CD8-positive, alpha-beta memory T cell (primary cell): Measurements from ENCODE around the gene CNOT11. TPM values are rescaled to one million over a fixed set of nuclear protein-coding genes. Genes with fewer than 3 reads are reported as not detected.

Experiments
- CTCF ChIA-PET: fragments of 350-600 bp; sonication (Branson Sonifier 250); formaldehyde crosslinking; loops from one replicate; lab custom pipeline; 2021; ENCODE audit warnings: antibody characterized with exemption; lab: Charles Lee
- POLR2A ChIA-PET: fragments of 350-600 bp; sonication (Branson Sonifier 250); formaldehyde crosslinking; loops from one replicate; lab custom pipeline; 2021; ENCODE audit warnings: antibody characterized with exemption; lab: Charles Lee
- DNase-seq, 5 donors: peaks; one replicate each; pipeline versions ENCODE4 v3.0.0 to v3.0.0-alpha.2; 2020 to 2022; ENCODE audit warnings: mixed read lengths in 1 of 5
- H3K27ac ChIP-seq: one replicate; pipeline ENCODE4 v1.7.0; 2013; ENCODE audit warnings: low read depth, mild to moderate bottlenecking, low read length, moderate library complexity
- H3K27me3 ChIP-seq: 2 replicates; pipeline ENCODE4 v1.7.0; 2013; ENCODE audit warnings: low read length, mild to moderate bottlenecking; ENCODE audit not compliant: insufficient read depth, poor library complexity, severe bottlenecking
- H3K36me3 ChIP-seq: 2 replicates; pipeline ENCODE4 v1.7.0; 2013; ENCODE audit warnings: mild to moderate bottlenecking, low read length, moderate library complexity; ENCODE audit not compliant: insufficient read depth
- H3K4me1 ChIP-seq: 2 replicates; pipeline ENCODE4 v1.7.0; 2013; ENCODE audit warnings: mild to moderate bottlenecking, low read length, moderate library complexity; ENCODE audit not compliant: insufficient read depth
- H3K4me3 ChIP-seq: 2 replicates; pipeline ENCODE4 v1.7.0; 2013; ENCODE audit warnings: mild to moderate bottlenecking, low read length
- H3K9me3 ChIP-seq: 2 replicates; pipeline ENCODE4 v1.7.0; 2013; ENCODE audit warnings: mild to moderate bottlenecking, low read length
- H3K27ac Mint-ChIP-seq, 8 donors: one replicate each; pipeline ENCODE4 v1.8.0; 2020 to 2021; ENCODE audit warnings: mixed read lengths in 8 of 8, mild to moderate bottlenecking in 6 of 8, inconsistent platforms in 3 of 8, moderate library complexity in 3 of 8
- H3K27me3 Mint-ChIP-seq, 2 donors: one replicate each; pipeline ENCODE4 v1.8.0; 2020 to 2021; ENCODE audit warnings: mixed read lengths in 2 of 2, mild to moderate bottlenecking in 1 of 2, moderate library complexity in 1 of 2
- H3K36me3 Mint-ChIP-seq, 3 donors: one replicate each; pipeline ENCODE4 v1.8.0; 2020 to 2021; ENCODE audit warnings: mixed read lengths in 3 of 3, inconsistent platforms in 1 of 3, mild to moderate bottlenecking in 1 of 3
- H3K4me1 Mint-ChIP-seq, 3 donors: one replicate each; pipeline ENCODE4 v1.8.0; 2020 to 2021; ENCODE audit warnings: mixed read lengths in 3 of 3, inconsistent platforms in 1 of 3, mild to moderate bottlenecking in 1 of 3
- H3K4me3 Mint-ChIP-seq, 7 donors: one replicate each; pipeline ENCODE4 v1.8.0; 2020 to 2021; ENCODE audit warnings: mixed read lengths in 7 of 7, mild to moderate bottlenecking in 6 of 7, moderate library complexity in 4 of 7, inconsistent platforms in 2 of 7
- H3K9me3 Mint-ChIP-seq, 5 donors: one replicate each; pipeline ENCODE4 v1.8.0; 2020 to 2022; ENCODE audit warnings: mixed read lengths in 5 of 5, mild to moderate bottlenecking in 3 of 5, moderate library complexity in 2 of 5, inconsistent platforms in 1 of 5
- polyA plus RNA-seq: library from polyadenylated mRNA; unstranded; fragments of 300-500 nt; fragmentation: Illumina TruSeq; gene quantifications from one replicate; pipeline ENCODE4 v1.2.3, GENCODE V29; 2021
- total RNA-seq, 2 experiments: library from RNA; stranded (reverse); gene quantifications; one replicate each; pipeline ENCODE4 v1.2.3, GENCODE V29; 2021

The CNOT11 gene
- total and polyA plus RNA-seq, 3 experiments from 2014 or later: 60.9 to 70.0 (median 67.4) TPM

- Mint-ChIP-seq H3K27me3 (no peaks in the 10 kb centered on the region), H3K36me3 (peaks cover 11 to 65% (median 20%) of the 10 kb centered on the region in 3 donors), H3K4me3 (peak overlapping the region in 1 of 7 donors; percentile 25), H3K4me1 (peaks cover 54 to 77% (median 75%) of the 10 kb centered on the region in 3 donors), H3K27ac (peak overlapping the region in 5 of 8 donors; percentile 1 to 83 (median 50)), H3K9me3 (no peaks in the 10 kb centered on the region)
- no peak overlapping the region for H3K27ac ChIP-seq
- H3K4me3 ChIP-seq: no peak overlapping the region
- CTCF ChIA-PET: interaction anchor here (0.7 to 1.4 kb wide), 2 partner anchors 42 to 65 kb away, joined by 3 to 4 read pairs; no protein-coding TSS in a partner anchor
- POLR2A ChIA-PET: interaction anchor here (0.6 kb wide), 1 partner anchor 18 kb away, joined by 7 read pairs; no protein-coding TSS in a partner anchor
- no peak for DNase-seq
- peaks cover 28% of the 10 kb centered on the region for H3K36me3 ChIP-seq
- no peaks in the 10 kb centered on the region for H3K27me3 ChIP-seq
- H3K4me1 ChIP-seq: peaks cover 35% of the 10 kb centered on the region
- H3K9me3 ChIP-seq: no peaks in the 10 kb centered on the region
Observed at GRCh38 chr2:101258804-101259203, 6.1 kb downstream of the CNOT11 start.

GRCh38 chr2:101262142-101262541 is 9.5 kb downstream of the CNOT11 start:
- Mint-ChIP-seq H3K4me1 (peaks cover 37 to 61% (median 59%) of the 10 kb centered on the region in 3 donors), H3K27me3 (no peaks in the 10 kb centered on the region), H3K27ac (peak overlapping the region in 4 of 8 donors; percentile 23 to 79 (median 49)), H3K36me3 (peaks cover 6 to 80% (median 17%) of the 10 kb centered on the region in 3 donors), H3K9me3 (no peaks in the 10 kb centered on the region), H3K4me3 (no peak overlapping the region)
- CTCF ChIA-PET: no interaction called here
- Histone ChIP-seq H3K27ac (no peak overlapping the region), H3K36me3 (peaks cover 48% of the 10 kb centered on the region), H3K4me1 (peaks cover 5% of the 10 kb centered on the region), H3K4me3 (no peak overlapping the region), H3K9me3 (no peaks in the 10 kb centered on the region), H3K27me3 (no peaks in the 10 kb centered on the region)
- POLR2A ChIA-PET: no interaction called here
- DNase-seq: no peak

GRCh38 chr2:101263377-101263800 is 10.7 kb downstream of the CNOT11 start:
- no peaks in the 10 kb centered on the region for H3K9me3 Mint-ChIP-seq
- Histone ChIP-seq H3K36me3 (peaks cover 59% of the 10 kb centered on the region), H3K4me1 (peaks cover 5% of the 10 kb centered on the region), H3K9me3 (no peaks in the 10 kb centered on the region), H3K27me3 (no peaks in the 10 kb centered on the region), H3K27ac (no peak overlapping the region), H3K4me3 (no peak overlapping the region)
- POLR2A ChIA-PET: no interaction called here
- no peak overlapping the region for H3K4me3 Mint-ChIP-seq
- DNase-seq: no peak
- H3K27me3 Mint-ChIP-seq: no peaks in the 10 kb centered on the region
- H3K27ac Mint-ChIP-seq: peak overlapping the region; percentile 6 to 72 (median 45)
- H3K4me1 Mint-ChIP-seq: peaks cover 35 to 62% (median 61%) of the 10 kb centered on the region in 3 donors
- peaks cover 6 to 82% (median 17%) of the 10 kb centered on the region in 3 donors for H3K36me3 Mint-ChIP-seq
- CTCF ChIA-PET: no interaction called here

- no peak for DNase-seq
- Histone ChIP-seq H3K9me3 (no peaks in the 10 kb centered on the region), H3K4me3 (no peak overlapping the region), H3K27me3 (no peaks in the 10 kb centered on the region), H3K27ac (no peak overlapping the region), H3K4me1 (peaks cover 5% of the 10 kb centered on the region), H3K36me3 (peaks cover 58% of the 10 kb centered on the region)
- peaks cover 6 to 82% (median 15%) of the 10 kb centered on the region in 3 donors for H3K36me3 Mint-ChIP-seq
- CTCF ChIA-PET: no interaction called here
- no peak overlapping the region for H3K4me3 Mint-ChIP-seq
- H3K27ac Mint-ChIP-seq: peak overlapping the region; percentile 44 to 74 (median 56)
- H3K9me3 Mint-ChIP-seq: no peaks in the 10 kb centered on the region
- peaks cover 25 to 60% (median 56%) of the 10 kb centered on the region in 3 donors for H3K4me1 Mint-ChIP-seq
- POLR2A ChIA-PET: no interaction called here
- H3K27me3 Mint-ChIP-seq: no peaks in the 10 kb centered on the region
Observed at GRCh38 chr2:101264360-101264939, 11.8 kb downstream of the CNOT11 start.

GRCh38 chr2:101265893-101266499 is 13.3 kb downstream of the CNOT11 start:
- Histone ChIP-seq H3K4me1 (peaks cover 5% of the 10 kb centered on the region), H3K27ac (no peak overlapping the region), H3K4me3 (no peak overlapping the region), H3K27me3 (no peaks in the 10 kb centered on the region), H3K36me3 (peaks cover 64% of the 10 kb centered on the region), H3K9me3 (no peaks in the 10 kb centered on the region)
- Mint-ChIP-seq H3K4me3 (no peak overlapping the region), H3K27ac (peak overlapping the region in 5 of 8 donors; percentile 1 to 80 (median 11)), H3K27me3 (no peaks in the 10 kb centered on the region), H3K4me1 (peaks cover 29 to 57% (median 54%) of the 10 kb centered on the region in 3 donors), H3K9me3 (no peaks in the 10 kb centered on the region), H3K36me3 (peaks cover 6 to 84% (median 15%) of the 10 kb centered on the region in 3 donors)
- no peak for DNase-seq
- ChIA-PET CTCF (no interaction called here), POLR2A (no interaction called here)

- Histone ChIP-seq H3K36me3 (peaks cover 58% of the 10 kb centered on the region), H3K27ac (no peak overlapping the region), H3K27me3 (no peaks in the 10 kb centered on the region), H3K4me1 (peaks cover 16% of the 10 kb centered on the region), H3K4me3 (no peak overlapping the region), H3K9me3 (no peaks in the 10 kb centered on the region)
- Mint-ChIP-seq H3K27me3 (no peaks in the 10 kb centered on the region), H3K36me3 (peaks cover 9 to 89% (median 14%) of the 10 kb centered on the region in 3 donors), H3K4me3 (no peak overlapping the region), H3K27ac (peak overlapping the region; percentile 24 to 91 (median 78)), H3K4me1 (peaks cover 33 to 66% (median 59%) of the 10 kb centered on the region in 3 donors), H3K9me3 (no peaks in the 10 kb centered on the region)
- ChIA-PET POLR2A (interaction anchor here (1.6 kb wide), 1 partner anchor 15 kb away, joined by 6 read pairs; the partner anchor contains the start of gene CNOT11), CTCF (interaction anchor here (1.0 kb wide), 1 partner anchor 13 kb away, joined by 3 read pairs; no protein-coding TSS in a partner anchor)
- DNase-seq: no peak
Observed at GRCh38 chr2:101267671-101268656, 15.3 kb downstream of the CNOT11 start.

- Histone ChIP-seq H3K4me3 (no peak overlapping the region), H3K9me3 (no peaks in the 10 kb centered on the region), H3K36me3 (peaks cover 49% of the 10 kb centered on the region), H3K27ac (no peak overlapping the region), H3K27me3 (no peaks in the 10 kb centered on the region), H3K4me1 (peaks cover 12% of the 10 kb centered on the region)
- H3K4me3 Mint-ChIP-seq: no peak overlapping the region
- H3K27ac Mint-ChIP-seq: peak overlapping the region in 6 of 8 donors; percentile 17 to 81 (median 55)
- DNase-seq: no peak
- no peaks in the 10 kb centered on the region for H3K9me3 Mint-ChIP-seq
- CTCF ChIA-PET: interaction anchor here (1.1 kb wide), 1 partner anchor 553 kb away, joined by 3 read pairs; no protein-coding TSS in a partner anchor
- H3K27me3 Mint-ChIP-seq: no peaks in the 10 kb centered on the region
- H3K4me1 Mint-ChIP-seq: peaks cover 30 to 60% (median 53%) of the 10 kb centered on the region in 3 donors
- H3K36me3 Mint-ChIP-seq: peaks cover 6 to 84% (median 13%) of the 10 kb centered on the region in 3 donors
- POLR2A ChIA-PET: no interaction called here
Observed at GRCh38 chr2:101270700-101271259, 18.1 kb downstream of the CNOT11 start.
